GM23338 (cell line): Measurements from ENCODE around the gene ARHGEF28. TPM values are rescaled to one million over a fixed set of nuclear protein-coding genes. Genes with fewer than 3 reads are reported as not detected.

Experiments used
- ATAC-seq: fragments of 200-7000 bp; cut with Tn5 transposase; 3 replicates; pipeline ENCODE4 v1.9.1; 2020
- DNase-seq: peaks from one replicate; pipeline ENCODE4 v3.0.0-alpha.2; 2015; ENCODE audit warnings: low spot score
- H2AFZ ChIP-seq: fragments of 200-600 bp; sonication (generic); 2 replicates; pipeline ENCODE4 v1.8.0; 2016; ENCODE audit warnings: antibody characterized with exemption, mild to moderate bottlenecking, moderate library complexity
- H3F3A ChIP-seq: fragments of 200-600 bp; sonication (generic); replicated peaks from 2 replicates; pipeline ENCODE4 v1.8.0; 2017; ENCODE audit warnings: antibody characterized with exemption, mixed run types, low read depth
- H3K27ac ChIP-seq: fragments of 200-600 bp; sonication (generic); 2 replicates; pipeline ENCODE4 v1.6.1; 2016; ENCODE audit warnings: low read depth
- H3K27me3 ChIP-seq: fragments of 200-600 bp; sonication (generic); 2 replicates; pipeline ENCODE4 v1.8.0; 2016; ENCODE audit warnings: mild to moderate bottlenecking, mixed run types, moderate library complexity; ENCODE audit not compliant: insufficient read depth
- H3K36me3 ChIP-seq: fragments of 200-600 bp; sonication (generic); 2 replicates; pipeline ENCODE4 v1.8.0; 2016; ENCODE audit warnings: mild to moderate bottlenecking; ENCODE audit not compliant: insufficient read depth
- H3K4me1 ChIP-seq: fragments of 200-600 bp; sonication (generic); 2 replicates; pipeline ENCODE4 v1.8.0; 2016; ENCODE audit warnings: mild to moderate bottlenecking, moderate library complexity; ENCODE audit not compliant: insufficient read depth
- H3K4me2 ChIP-seq: fragments of 200-600 bp; sonication (generic); 2 replicates; pipeline ENCODE4 v1.7.1; 2017; ENCODE audit warnings: mixed run types
- H3K4me3 ChIP-seq: fragments of 200-600 bp; sonication (generic); 2 replicates; pipeline ENCODE4 v1.6.1; 2016; ENCODE audit warnings: mixed run types
- H3K79me2 ChIP-seq: fragments of 200-600 bp; sonication (generic); replicated peaks from 2 replicates; pipeline ENCODE4 v1.8.0; 2017; ENCODE audit warnings: mild to moderate bottlenecking; ENCODE audit not compliant: insufficient read depth
- H3K9me2 ChIP-seq: fragments of 200-600 bp; sonication (generic); 2 replicates; pipeline ENCODE4 v1.8.0; 2017; ENCODE audit not compliant: insufficient read depth
- H4K20me1 ChIP-seq: fragments of 200-600 bp; sonication (generic); replicated peaks from 2 replicates; pipeline ENCODE4 v1.8.0; 2017; ENCODE audit warnings: mild to moderate bottlenecking; ENCODE audit not compliant: insufficient read depth
- H3K27ac Mint-ChIP-seq: 2 replicates; pipeline ENCODE4 v1.8.0; 2020; ENCODE audit warnings: inconsistent platforms, mild to moderate bottlenecking, moderate library complexity, mixed read lengths
- H3K27me3 Mint-ChIP-seq: 3 replicates; pipeline ENCODE4 v1.8.0; 2022; ENCODE audit warnings: low read depth, mild to moderate bottlenecking, moderate library complexity, mixed read lengths, inconsistent platforms; ENCODE audit not compliant: insufficient read depth, poor library complexity
- H3K36me3 Mint-ChIP-seq: 3 replicates; pipeline ENCODE4 v1.8.0; 2021; ENCODE audit warnings: low read depth, mild to moderate bottlenecking, inconsistent platforms, moderate library complexity, mixed read lengths
- H3K4me1 Mint-ChIP-seq: 3 replicates; pipeline ENCODE4 v1.8.0; 2020; ENCODE audit warnings: mild to moderate bottlenecking, inconsistent platforms, mixed read lengths
- H3K4me3 Mint-ChIP-seq: 3 replicates; pipeline ENCODE4 v1.8.0; 2021; ENCODE audit warnings: moderate library complexity, mild to moderate bottlenecking, inconsistent platforms, mixed read lengths
- H3K9me3 Mint-ChIP-seq: 3 replicates; pipeline ENCODE4 v1.8.0; 2020; ENCODE audit warnings: moderate library complexity, mild to moderate bottlenecking, inconsistent platforms, mixed read lengths
- CREB1 ChIP-seq: fragments of 250-450 bp; sonication (Bioruptor Pico); IDR thresholded peaks from 2 replicates; pipeline ENCODE4 v1.5.0; 2020; ENCODE audit warnings: low read depth, mild to moderate bottlenecking, moderate library complexity
- CTCF ChIP-seq, 2 experiments: fragments of 200-600 bp in 1 of 2; sonication (generic) in 1 of 2; conservative IDR thresholded peaks; 2 replicates each; pipeline versions ENCODE4 v1.5.1 to v1.6.1; 2016 to 2017; ENCODE audit warnings: antibody characterized with exemption in 2 of 2, low read depth in 2 of 2, mild to moderate bottlenecking in 2 of 2, moderate library complexity in 1 of 2
- ETS1 ChIP-seq: IDR thresholded peaks from 2 replicates; pipeline ENCODE4 v1.6.1; 2016; ENCODE audit warnings: antibody characterized with exemption
- EZH2 ChIP-seq: fragments of 200-600 bp; sonication (generic); IDR thresholded peaks from one replicate; pipeline ENCODE4 v1.8.0; 2017; ENCODE audit warnings: antibody characterized with exemption, mild to moderate bottlenecking, low read depth; ENCODE audit not compliant: unreplicated experiment
- EZH2phosphoT487 ChIP-seq: fragments of 200-600 bp; sonication (generic); IDR thresholded peaks from one replicate; pipeline ENCODE4 v1.8.1; 2018; ENCODE audit warnings: antibody characterized with exemption; ENCODE audit not compliant: unreplicated experiment
- NANOG ChIP-seq: IDR thresholded peaks from 2 replicates; pipeline ENCODE4 v1.6.1; 2016; ENCODE audit warnings: antibody characterized with exemption, borderline replicate concordance
- POLR2AphosphoS5 ChIP-seq: IDR thresholded peaks from 2 replicates; pipeline ENCODE4 v1.6.1; 2016; ENCODE audit warnings: antibody characterized with exemption, low read depth
- REST ChIP-seq: IDR thresholded peaks from one replicate; pipeline ENCODE4 v1.6.1; 2018; ENCODE audit warnings: antibody characterized with exemption; ENCODE audit not compliant: unreplicated experiment
- STAT1 ChIP-seq: IDR thresholded peaks from one replicate; pipeline ENCODE4 v1.6.1; 2016; ENCODE audit warnings: antibody characterized with exemption; ENCODE audit not compliant: unreplicated experiment
- ZNF114 ChIP-seq: fragments of 250-450 bp; sonication (Bioruptor Pico); IDR thresholded peaks from 2 replicates; pipeline ENCODE4 v1.5.0; 2020; ENCODE audit warnings: mild to moderate bottlenecking, moderate library complexity
- ZNF331 ChIP-seq: fragments of 250-450 bp; sonication (Bioruptor Pico); IDR thresholded peaks from 2 replicates; pipeline ENCODE4 v1.5.0; 2020; ENCODE audit warnings: low read depth, mild to moderate bottlenecking, moderate library complexity
- ZNF462 ChIP-seq: fragments of 250-450 bp; sonication (Bioruptor Pico); IDR thresholded peaks from 2 replicates; pipeline ENCODE4 v1.5.0; 2020; ENCODE audit warnings: mild to moderate bottlenecking, moderate library complexity
- polyA plus RNA-seq: library from polyadenylated mRNA; unstranded; fragments of >200 nt; fragmentation: Nextera tagmentation; extraction: Ambion mirVana; gene quantifications from 2 replicates; pipeline ENCODE4 v1.2.1, GENCODE V29; 2016
- total RNA-seq: library from RNA; depleted of rRNA; stranded (reverse); fragments of >200 nt; shearing (Covaris generic); gene quantifications from 2 replicates; pipeline ENCODE4 v1.2.3, GENCODE V29; 2014

Gene ARHGEF28
- total and polyA plus RNA-seq, 2 experiments from 2014 or later = 0.39 to 1.0 TPM

- TF ChIP-seq NANOG = no peak
Measured at GRCh38 chr5:73883646-73884045, 257.6 kb downstream of the ARHGEF28 start (continued).

GRCh38 chr5:73887688-73888087 lies 261.7 kb downstream of the ARHGEF28 start:
- Histone ChIP-seq H3K79me2 (no peaks in the 10 kb centered on the region), H3K36me3 (no peaks in the 10 kb centered on the region)
- no peaks in the 10 kb centered on the region for H3K36me3 Mint-ChIP-seq

More at GRCh38 chr5:73887688-73888087, 261.7 kb downstream of the ARHGEF28 start:
- H3K4me3 Mint-ChIP-seq = no peak overlapping the region
- no peak for TF ChIP-seq ZNF462
- no peak for TF ChIP-seq CTCF (conservative IDR thresholded peaks at IDR 0.05; ENCODE audit: low read depth in 2 of 2)
- TF ChIP-seq POLR2AphosphoS5 = no peak
- TF ChIP-seq ZNF114 (CRISPR knock-in tag) = no peak
- no peak for TF ChIP-seq EZH2phosphoT487
- no peak for TF ChIP-seq CREB1
- TF ChIP-seq ZNF331 (CRISPR knock-in tag) = no peak
- TF ChIP-seq ETS1 = no peak
- no peak for TF ChIP-seq REST
- no peak for TF ChIP-seq NANOG
- no peak for TF ChIP-seq EZH2
- no peak for TF ChIP-seq STAT1
- H3K4me3 ChIP-seq = no peak overlapping the region
- H3K4me1 Mint-ChIP-seq = no peaks in the 10 kb centered on the region
- peaks cover 6% of the 10 kb centered on the region; the same call in 1 of the 2 replicates for H3K9me2 ChIP-seq
- peaks cover 2% of the 10 kb centered on the region for H3K27me3 Mint-ChIP-seq
- no peak overlapping the region for H2AFZ ChIP-seq
- DNase-seq (no peak), ATAC-seq (no peak)
- H3K27ac Mint-ChIP-seq = no peak overlapping the region
- no peaks in the 10 kb centered on the region for H3K4me1 ChIP-seq
- no peaks in the 10 kb centered on the region for H4K20me1 ChIP-seq
- H3F3A ChIP-seq = no peaks in the 10 kb centered on the region
- H3K9me3 Mint-ChIP-seq = no peaks in the 10 kb centered on the region
- no peak overlapping the region for H3K4me2 ChIP-seq
- H3K27me3 ChIP-seq = no peaks in the 10 kb centered on the region
- no peak overlapping the region for H3K27ac ChIP-seq
